Middle frontal gyrus (tissue), 1 donor: ENCODE results near the gene TNFAIP2.

ENCODE experiments used
- DNase-seq: peaks from one replicate; pipeline ENCODE4 v3.0.0-alpha.2; 2015; ENCODE audit warnings: low spot score; ENCODE audit errors: extremely low spot score

The TNFAIP2 gene

GRCh38 chr14:103186241-103186822 is 63.1 kb downstream of the TNFAIP2 start:
- DNase-seq: no peak
